ENCODE measurements around the gene ETV6. TPM values are rescaled to one million over a fixed set of nuclear protein-coding genes. Genes with fewer than 3 reads are reported as not detected.
"Not testable (repeated sequence)": the region's sequence is repeated elsewhere in the genome, so short reads cannot be mapped to it uniquely, and the experiment has no call there.

Gene ETV6
- total RNA-seq, 1 experiment from 2014 or later: 2.2 TPM

- no peak for DNase-seq (ENCODE audit: extremely low read depth, low read depth)
Measured at GRCh38 chr12:11895421-11896078, 246.1 kb downstream of the ETV6 start.

GRCh38 chr12:11896417-11896929, 247.0 kb downstream of the ETV6 start:
- no peak for DNase-seq (ENCODE audit: extremely low read depth, low read depth)

GRCh38 chr12:11897923-11898322, 248.4 kb downstream of the ETV6 start:
- DNase-seq (ENCODE audit: extremely low read depth, low read depth): no peak

GRCh38 chr12:11901701-11902524, 252.4 kb downstream of the ETV6 start:
- no peak for DNase-seq (ENCODE audit: extremely low read depth, low read depth)

GRCh38 chr12:11902525-11902875, 253.0 kb downstream of the ETV6 start:
- no peak for DNase-seq (ENCODE audit: extremely low read depth, low read depth)

- DNase-seq (ENCODE audit: extremely low read depth, low read depth): no peak
Measured at GRCh38 chr12:11904124-11904523, 254.7 kb downstream of the ETV6 start.

GRCh38 chr12:11905534-11905933, 256.1 kb downstream of the ETV6 start:
- no peak for DNase-seq (ENCODE audit: extremely low read depth, low read depth)

- no peak for DNase-seq (ENCODE audit: extremely low read depth, low read depth)
Measured at GRCh38 chr12:11906286-11906935, 256.9 kb downstream of the ETV6 start.

GRCh38 chr12:11907625-11908024, 258.2 kb downstream of the ETV6 start:
- DNase-seq (ENCODE audit: extremely low read depth, low read depth): no peak

- not testable (repeated sequence) for DNase-seq (ENCODE audit: extremely low read depth, low read depth)
Measured at GRCh38 chr12:11909406-11909805, 259.9 kb downstream of the ETV6 start.

GRCh38 chr12:11916113-11916512, 266.6 kb downstream of the ETV6 start:
- DNase-seq (ENCODE audit: extremely low read depth, low read depth): no peak

GRCh38 chr12:11916771-11917170, 267.3 kb downstream of the ETV6 start:
- no peak for DNase-seq (ENCODE audit: extremely low read depth, low read depth)

- no peak for DNase-seq (ENCODE audit: extremely low read depth, low read depth)
Measured at GRCh38 chr12:11917501-11917900, 268.0 kb downstream of the ETV6 start.

- DNase-seq (ENCODE audit: extremely low read depth, low read depth): no peak
Measured at GRCh38 chr12:11920231-11920630, 270.8 kb downstream of the ETV6 start.

- no peak for DNase-seq (ENCODE audit: extremely low read depth, low read depth)
Measured at GRCh38 chr12:11922361-11922760, 272.9 kb downstream of the ETV6 start.

GRCh38 chr12:11923067-11923466, 273.6 kb downstream of the ETV6 start:
- DNase-seq (ENCODE audit: extremely low read depth, low read depth): no peak

GRCh38 chr12:11927286-11927935, 277.9 kb downstream of the ETV6 start:
- DNase-seq (ENCODE audit: extremely low read depth, low read depth): no peak

GRCh38 chr12:11929714-11930113, 280.2 kb downstream of the ETV6 start:
- no peak for DNase-seq (ENCODE audit: extremely low read depth, low read depth)

GRCh38 chr12:11939223-11939622, 289.7 kb downstream of the ETV6 start:
- no peak for DNase-seq (ENCODE audit: extremely low read depth, low read depth)

- DNase-seq (ENCODE audit: extremely low read depth, low read depth): no peak
Measured at GRCh38 chr12:11941606-11942337, 292.3 kb downstream of the ETV6 start.

All from NCI-H460 (cell line).